GM10266 (cell line): ENCODE data around the gene SPAAR.

Experiments used
- DNase-seq: peaks from one replicate; pipeline ENCODE4 v3.0.0; 2012; ENCODE audit errors: extremely low spot score
- TF ChIP-seq, protein P1 (sequence below): IDR thresholded peaks from 2 replicates; pipeline ENCODE4 v1.5.1; 2012; ENCODE audit warnings: mild to moderate bottlenecking, low read depth; ENCODE audit not compliant: control insufficient read depth, insufficient read depth; ENCODE audit errors: missing control alignments

SPAAR gene

DNA sequence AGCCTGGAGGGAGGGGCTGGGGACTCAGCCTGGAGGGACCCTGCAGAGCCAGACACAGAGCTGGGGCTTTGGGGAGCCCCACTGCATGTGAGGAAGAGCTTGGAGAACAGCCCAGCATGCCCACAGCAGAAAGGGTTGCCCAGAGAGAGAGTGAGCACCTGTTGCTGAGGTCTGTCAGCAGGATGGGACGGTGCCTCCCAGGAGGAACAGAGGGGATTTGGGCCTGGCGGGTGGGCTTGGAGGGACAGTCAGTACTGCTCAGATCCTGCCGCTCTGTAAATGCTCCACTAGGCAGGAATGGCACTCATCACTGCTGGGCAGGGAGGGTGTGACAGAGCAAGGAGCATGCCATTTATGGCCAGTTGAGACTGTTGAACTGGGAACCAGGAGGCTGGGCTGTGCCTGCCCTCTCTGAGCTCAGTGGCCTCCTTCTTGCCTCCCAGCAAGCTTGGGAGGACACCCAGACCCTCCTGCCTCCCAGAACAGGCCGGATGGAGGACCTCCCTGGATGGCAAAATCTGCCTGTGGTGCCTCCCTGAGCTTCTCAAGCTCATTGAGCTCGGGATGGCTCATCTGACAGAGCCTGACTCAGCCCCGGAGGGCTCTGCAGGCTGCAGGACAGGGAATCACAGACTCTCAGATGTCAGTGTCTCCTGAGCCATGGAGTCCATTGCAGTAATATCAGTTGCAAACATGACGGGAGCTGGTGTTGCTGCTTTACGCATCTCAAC, 4.1 kb upstream of the SPAAR start:
- no peak for DNase-seq
- TF ChIP-seq, protein P1, sequence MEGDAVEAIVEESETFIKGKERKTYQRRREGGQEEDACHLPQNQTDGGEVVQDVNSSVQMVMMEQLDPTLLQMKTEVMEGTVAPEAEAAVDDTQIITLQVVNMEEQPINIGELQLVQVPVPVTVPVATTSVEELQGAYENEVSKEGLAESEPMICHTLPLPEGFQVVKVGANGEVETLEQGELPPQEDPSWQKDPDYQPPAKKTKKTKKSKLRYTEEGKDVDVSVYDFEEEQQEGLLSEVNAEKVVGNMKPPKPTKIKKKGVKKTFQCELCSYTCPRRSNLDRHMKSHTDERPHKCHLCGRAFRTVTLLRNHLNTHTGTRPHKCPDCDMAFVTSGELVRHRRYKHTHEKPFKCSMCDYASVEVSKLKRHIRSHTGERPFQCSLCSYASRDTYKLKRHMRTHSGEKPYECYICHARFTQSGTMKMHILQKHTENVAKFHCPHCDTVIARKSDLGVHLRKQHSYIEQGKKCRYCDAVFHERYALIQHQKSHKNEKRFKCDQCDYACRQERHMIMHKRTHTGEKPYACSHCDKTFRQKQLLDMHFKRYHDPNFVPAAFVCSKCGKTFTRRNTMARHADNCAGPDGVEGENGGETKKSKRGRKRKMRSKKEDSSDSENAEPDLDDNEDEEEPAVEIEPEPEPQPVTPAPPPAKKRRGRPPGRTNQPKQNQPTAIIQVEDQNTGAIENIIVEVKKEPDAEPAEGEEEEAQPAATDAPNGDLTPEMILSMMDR, result no peak

DNA sequence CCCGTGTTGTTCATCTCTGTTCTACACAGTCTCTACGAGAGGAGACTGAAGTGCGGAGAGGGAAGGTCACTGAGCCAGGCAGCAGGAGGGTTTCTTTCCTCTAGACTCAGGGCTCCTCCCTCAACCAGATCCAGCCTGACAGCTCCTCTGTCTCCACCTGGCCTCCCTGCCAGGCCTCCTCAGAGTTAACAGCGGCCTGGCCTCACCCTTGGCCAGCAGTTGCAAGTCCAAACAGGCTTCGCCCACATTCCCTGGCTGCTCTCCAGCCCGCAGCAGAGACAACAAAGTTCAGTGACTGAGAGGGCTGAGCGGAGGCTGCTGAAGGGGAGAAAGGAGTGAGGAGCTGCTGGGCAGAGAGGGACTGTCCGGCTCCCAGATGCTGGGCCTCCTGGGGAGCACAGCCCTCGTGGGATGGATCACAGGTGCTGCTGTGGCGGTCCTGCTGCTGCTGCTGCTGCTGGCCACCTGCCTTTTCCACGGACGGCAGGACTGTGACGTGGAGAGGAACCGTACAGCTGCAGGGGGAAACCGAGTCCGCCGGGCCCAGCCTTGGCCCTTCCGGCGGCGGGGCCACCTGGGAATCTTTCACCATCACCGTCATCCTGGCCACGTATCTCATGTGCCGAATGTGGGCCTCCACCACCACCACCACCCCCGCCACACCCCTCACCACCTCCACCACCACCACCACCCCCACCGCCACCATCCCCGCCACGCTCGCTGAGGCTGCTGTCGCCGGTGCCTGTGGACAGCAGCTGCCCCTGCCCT, 3.2 kb upstream of the SPAAR start, which contains the start of gene HRCT1:
TSS of gene HRCT1 (plus strand) at position 291 of the 768 bp plus-strand sequence. CDS start at position 377, 86 bp downstream.
- TF ChIP-seq, protein P1, result no peak
- no peak for DNase-seq

DNA sequence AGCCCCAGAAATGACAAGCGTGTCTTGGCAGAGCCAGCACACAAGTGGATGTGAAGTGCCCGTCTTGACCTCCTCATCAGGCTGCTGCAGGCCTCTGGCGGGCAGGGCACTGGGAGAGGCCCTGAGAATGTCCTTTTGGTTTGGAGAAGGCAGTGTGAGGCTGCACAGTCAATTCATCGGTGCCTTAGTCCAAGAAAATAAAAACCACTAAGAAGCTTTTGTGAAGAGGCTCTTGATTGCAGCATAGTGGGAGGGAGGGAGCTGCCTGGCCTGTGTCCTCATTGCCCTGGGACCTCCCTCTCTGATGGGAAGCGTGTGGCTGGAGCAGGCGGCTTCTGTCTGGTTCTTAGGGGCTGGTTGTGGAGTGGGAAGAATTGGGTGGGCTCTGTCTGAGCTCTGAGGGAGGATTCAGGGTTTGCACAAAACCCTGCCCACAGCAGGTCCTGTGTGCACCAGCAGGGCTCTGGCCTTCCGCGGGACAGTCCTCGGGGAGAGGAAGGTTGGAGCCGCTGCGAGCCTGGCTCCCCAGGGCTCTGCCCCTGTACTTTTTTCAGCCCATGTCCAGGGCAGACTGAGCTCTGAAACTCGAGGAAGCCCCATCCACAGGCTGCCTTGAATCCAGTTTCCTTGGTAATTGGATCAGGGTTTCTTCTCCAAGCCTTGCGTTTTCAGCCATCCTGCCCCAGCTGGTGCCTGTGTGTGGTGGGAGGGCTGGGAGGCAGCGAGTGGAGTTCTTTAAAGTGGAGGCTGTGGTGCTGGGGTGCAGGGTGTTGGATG, 2.2 kb upstream of the SPAAR start:
- TF ChIP-seq, protein P1, result no peak
- DNase-seq, result no peak

DNA sequence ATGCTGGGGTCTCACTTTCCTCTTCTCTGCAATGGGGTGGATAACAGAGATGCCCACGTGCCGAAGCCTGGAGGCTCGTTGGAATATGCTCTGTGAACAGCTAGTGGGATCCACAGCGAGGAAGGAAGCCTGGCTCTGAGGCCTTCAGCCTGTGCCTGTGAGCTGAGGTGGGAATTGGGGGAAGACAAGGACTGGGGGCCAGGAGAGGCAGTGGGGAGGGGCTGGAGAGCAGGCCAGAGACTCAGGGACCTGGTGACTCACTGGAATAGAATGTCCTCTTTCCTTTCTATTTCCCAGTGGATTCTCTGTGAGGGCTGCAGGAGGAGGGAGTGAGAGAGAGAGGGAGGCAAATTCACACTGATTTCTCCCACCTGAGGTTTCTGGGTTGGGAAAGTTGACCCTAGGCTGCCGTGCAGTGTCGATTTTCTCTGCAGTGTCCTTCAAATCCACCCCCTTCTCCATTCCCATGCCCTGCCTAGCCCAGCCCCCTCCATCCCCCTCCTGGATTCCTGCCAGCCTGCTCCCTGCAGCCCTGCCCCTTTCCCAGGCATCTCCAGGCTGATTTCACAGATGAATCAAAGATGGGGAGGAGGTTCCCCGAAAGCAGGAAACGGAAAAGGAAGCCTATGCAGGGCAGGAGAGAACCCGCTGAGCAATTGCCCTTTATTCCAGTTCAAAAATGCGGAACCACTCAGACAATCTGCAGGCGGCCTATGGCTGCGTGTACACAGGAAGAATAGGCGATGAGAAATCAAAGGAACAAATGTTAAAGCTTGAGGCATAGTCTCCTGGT, 1.4 kb upstream of the SPAAR start:
- TF ChIP-seq, protein P1, result no peak
- no peak for DNase-seq

DNA sequence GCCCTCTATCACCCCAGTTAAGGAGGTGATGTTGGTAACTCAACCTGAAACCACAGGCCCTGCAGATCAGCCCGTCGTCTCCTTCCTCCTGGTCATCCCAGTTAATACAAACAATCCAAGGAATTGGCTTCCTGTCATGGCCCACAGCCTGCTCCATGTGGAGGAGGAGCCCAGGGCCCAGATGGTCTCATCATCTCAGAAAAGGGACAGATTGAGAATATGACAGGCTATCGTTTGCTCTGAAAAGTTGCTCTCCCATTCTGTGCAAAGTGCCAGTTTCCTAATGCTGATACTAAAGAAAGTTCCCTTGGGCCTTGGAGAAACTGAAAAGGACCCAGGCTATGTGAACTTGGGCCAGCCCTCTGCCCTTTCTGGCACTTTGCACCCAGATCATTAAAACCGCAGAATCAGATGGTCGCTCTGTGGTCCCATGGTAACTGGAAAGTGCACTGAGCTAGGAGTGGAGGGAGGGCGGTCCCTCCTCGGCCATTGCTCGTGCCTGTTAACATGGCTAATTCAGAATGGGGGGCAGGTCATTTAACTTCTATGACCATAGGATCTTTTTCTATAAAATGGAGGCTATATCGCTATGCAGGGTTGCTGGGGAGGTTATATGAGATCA, 675 bp upstream of the SPAAR start:
- DNase-seq, result no peak
- TF ChIP-seq, protein P1, result no peak

DNA sequence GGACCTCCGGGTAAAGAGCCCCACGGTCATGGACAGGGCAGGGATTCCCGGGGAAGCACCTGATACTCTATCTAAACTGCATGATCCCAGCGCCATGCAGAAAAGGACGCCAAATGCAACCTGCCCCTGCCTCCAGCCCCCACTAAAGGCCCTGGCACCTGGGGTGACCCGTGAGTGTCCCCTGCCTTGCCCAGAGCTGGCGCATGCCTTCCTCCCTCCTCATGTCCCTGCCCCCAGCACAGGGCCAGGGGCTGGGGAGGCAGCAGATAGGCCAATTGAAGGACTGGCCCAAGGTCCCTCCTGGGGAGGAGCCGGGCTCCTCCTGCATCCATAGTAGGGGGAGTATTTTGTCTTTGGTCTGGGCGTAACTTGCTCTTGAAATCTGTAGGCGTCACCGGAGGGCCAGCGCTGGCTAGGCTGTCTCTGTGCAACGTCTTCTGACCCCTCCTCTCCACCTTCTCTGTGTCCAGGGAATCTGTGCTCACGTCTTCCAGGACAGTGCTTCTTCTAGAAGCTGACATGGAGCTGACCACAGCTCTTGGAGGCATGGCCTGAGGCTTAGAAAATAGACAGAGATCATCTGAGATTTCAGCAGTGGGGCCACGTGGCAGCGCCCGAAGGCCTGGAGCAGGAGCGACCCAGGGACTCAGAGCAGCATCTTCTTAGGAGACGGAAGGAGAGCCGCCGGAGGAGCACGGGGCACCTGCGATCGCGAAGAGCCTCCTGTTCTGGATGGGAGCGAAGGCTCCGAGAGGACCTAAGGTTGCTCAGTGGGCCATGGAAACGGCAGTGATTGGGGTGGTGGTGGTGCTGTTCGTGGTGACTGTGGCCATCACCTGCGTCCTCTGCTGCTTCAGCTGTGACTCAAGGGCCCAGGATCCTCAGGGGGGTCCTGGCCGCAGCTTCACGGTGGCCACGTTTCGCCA, 660 bp downstream of the SPAAR start:
- TF ChIP-seq, protein P1, result no peak

More for the DNA sequence above, 660 bp downstream of the SPAAR start:
- no peak for DNase-seq
